CD4-positive, alpha-beta memory T cell (primary cell): ENCODE data around the gene DNLZ. TPM values are rescaled to one million over a fixed set of nuclear protein-coding genes. Genes with fewer than 3 reads are reported as not detected.
A peak's percentile ranks its signal among the peaks of the same experiment; 100 is the strongest.

Experiments used
- CTCF ChIA-PET: fragments of 350-600 bp; sonication (Branson Sonifier 250); formaldehyde crosslinking; loops from one replicate; lab custom pipeline; 2021; ENCODE audit warnings: inconsistent platforms; ENCODE audit not compliant: partially characterized antibody; lab: Charles Lee
- POLR2A ChIA-PET: fragments of 350-600 bp; sonication (Branson Sonifier 250); formaldehyde crosslinking; loops from one replicate; lab custom pipeline; 2021; ENCODE audit not compliant: partially characterized antibody; lab: Charles Lee
- DNase-seq, 5 donors: peaks; one replicate each; pipeline versions ENCODE4 v3.0.0 to v3.0.0-alpha.2; 2020 to 2022; ENCODE audit warnings: mixed read lengths in 1 of 5
- H3K27ac ChIP-seq: one replicate; pipeline ENCODE4 v1.7.0; 2013; ENCODE audit warnings: low read depth, low read length
- H3K27me3 ChIP-seq: 2 replicates; pipeline ENCODE4 v1.7.0; 2013; ENCODE audit warnings: mild to moderate bottlenecking, low read length, moderate library complexity; ENCODE audit not compliant: insufficient read depth
- H3K36me3 ChIP-seq: 2 replicates; pipeline ENCODE4 v1.7.0; 2013; ENCODE audit warnings: mild to moderate bottlenecking, low read length, moderate library complexity; ENCODE audit not compliant: insufficient read depth
- H3K4me1 ChIP-seq: 2 replicates; pipeline ENCODE4 v1.7.0; 2013; ENCODE audit warnings: mild to moderate bottlenecking, low read length, moderate library complexity; ENCODE audit not compliant: insufficient read depth
- H3K4me3 ChIP-seq, 2 donors: one replicate each; pipeline ENCODE4 v1.7.0; 2013; ENCODE audit warnings: low read length in 2 of 2, mild to moderate bottlenecking in 1 of 2
- H3K9me3 ChIP-seq, 2 donors: one replicate each; pipeline ENCODE4 v1.7.0; 2013; ENCODE audit warnings: low read length in 2 of 2, control low read depth in 1 of 2; ENCODE audit not compliant: control insufficient read depth in 1 of 2
- H3K27ac Mint-ChIP-seq, 7 donors: one replicate each; pipeline ENCODE4 v1.8.0; 2020 to 2021; ENCODE audit warnings: mixed read lengths in 7 of 7, mild to moderate bottlenecking in 6 of 7, inconsistent platforms in 3 of 7, moderate library complexity in 3 of 7
- H3K27me3 Mint-ChIP-seq, 2 donors: one replicate each; pipeline ENCODE4 v1.8.0; 2020 to 2021; ENCODE audit warnings: mixed read lengths in 2 of 2
- H3K36me3 Mint-ChIP-seq, 2 donors: one replicate each; pipeline ENCODE4 v1.8.0; 2020 to 2021; ENCODE audit warnings: mixed read lengths in 2 of 2, inconsistent platforms in 1 of 2, mild to moderate bottlenecking in 1 of 2
- H3K4me1 Mint-ChIP-seq, 4 donors: one replicate each; pipeline ENCODE4 v1.8.0; 2020 to 2021; ENCODE audit warnings: mixed read lengths in 4 of 4, mild to moderate bottlenecking in 1 of 4
- H3K4me3 Mint-ChIP-seq, 8 donors: one replicate each; pipeline ENCODE4 v1.8.0; 2020 to 2021; ENCODE audit warnings: mixed read lengths in 8 of 8, mild to moderate bottlenecking in 7 of 8, moderate library complexity in 6 of 8, inconsistent platforms in 3 of 8
- H3K9me3 Mint-ChIP-seq, 8 donors: one replicate each; pipeline ENCODE4 v1.8.0; 2020 to 2021; ENCODE audit warnings: mixed read lengths in 8 of 8, mild to moderate bottlenecking in 5 of 8, inconsistent platforms in 3 of 8, moderate library complexity in 1 of 8
- intact Hi-C: fragments of 100-400 bp; cut with micrococcal nuclease; formaldehyde crosslinking; loops from one replicate; pipeline ENCODE4 v1.15.1; 2023
- polyA plus RNA-seq, 2 donors: library from polyadenylated mRNA; unstranded; fragments of 300-500 nt; fragmentation: Illumina TruSeq; gene quantifications; one replicate each; pipeline ENCODE4 v1.2.3, GENCODE V29; 2021
- total RNA-seq, 2 experiments: library from RNA; stranded (reverse); gene quantifications; one replicate each; pipeline ENCODE4 v1.2.3, GENCODE V29; 2021

DNLZ gene
- total and polyA plus RNA-seq, 4 experiments from 2014 or later, result 26.0 to 86.1 (median 51.8) TPM

- Histone ChIP-seq H3K9me3 (no peaks in the 10 kb centered on the region), H3K27ac (no peak overlapping the region), H3K36me3 (no peaks in the 10 kb centered on the region), H3K4me3 (no peak overlapping the region), H3K4me1 (no peaks in the 10 kb centered on the region), H3K27me3 (no peaks in the 10 kb centered on the region)
- Mint-ChIP-seq H3K27me3 (no peaks in the 10 kb centered on the region), H3K27ac (no peak overlapping the region), H3K4me3 (no peak overlapping the region), H3K36me3 (peaks cover 0 to 2% of the 10 kb centered on the region in 2 donors), H3K9me3 (no peaks in the 10 kb centered on the region), H3K4me1 (no peaks in the 10 kb centered on the region)
- DNase-seq, result no peak
- ChIA-PET CTCF (no interaction called here), POLR2A (no interaction called here)
- intact Hi-C loops, result no loop called here
Measured at GRCh38 chr9:136343121-136343883, 20.2 kb downstream of the DNLZ start.

GRCh38 chr9:136342181-136343120, 21.1 kb downstream of the DNLZ start:
- Histone ChIP-seq H3K27ac (no peak overlapping the region), H3K36me3 (no peaks in the 10 kb centered on the region), H3K9me3 (no peaks in the 10 kb centered on the region), H3K4me1 (no peaks in the 10 kb centered on the region), H3K27me3 (no peaks in the 10 kb centered on the region), H3K4me3 (no peak overlapping the region)
- Mint-ChIP-seq H3K27ac (no peak overlapping the region), H3K27me3 (no peaks in the 10 kb centered on the region), H3K9me3 (no peaks in the 10 kb centered on the region), H3K4me1 (no peaks in the 10 kb centered on the region), H3K4me3 (no peak overlapping the region), H3K36me3 (peaks cover 0 to 2% of the 10 kb centered on the region in 2 donors)
- intact Hi-C loops, result no loop called here
- ChIA-PET CTCF (no interaction called here), POLR2A (no interaction called here)
- peak; percentile 33 to 56 (median 37) for DNase-seq

DNA sequence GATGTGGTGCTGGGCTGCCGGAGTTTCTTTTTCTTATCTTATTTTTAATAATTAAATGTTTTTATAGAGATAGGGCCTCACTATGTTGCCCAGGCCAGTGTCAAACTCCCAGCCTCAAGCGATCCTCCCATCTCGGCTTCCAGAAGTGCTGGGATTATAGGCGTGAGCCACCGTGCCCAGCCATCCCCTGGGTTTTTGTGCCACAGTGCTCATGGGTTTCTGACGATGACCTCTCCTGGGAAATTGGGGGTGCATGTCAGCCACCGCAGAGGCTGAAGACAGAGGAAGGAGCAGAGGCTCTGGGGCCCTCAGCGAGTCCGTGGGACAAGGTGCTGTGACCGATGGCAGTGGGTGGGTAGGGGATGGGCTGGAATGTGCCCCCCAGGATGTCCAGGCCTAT, 21.8 kb downstream of the DNLZ start:
- intact Hi-C loops, result no loop called here
- Mint-ChIP-seq H3K36me3 (peaks cover 0 to 2% of the 10 kb centered on the region in 2 donors), H3K4me1 (no peaks in the 10 kb centered on the region), H3K27me3 (no peaks in the 10 kb centered on the region), H3K4me3 (no peak overlapping the region), H3K27ac (no peak overlapping the region), H3K9me3 (no peaks in the 10 kb centered on the region)
- no peaks in the 10 kb centered on the region for H3K4me1 ChIP-seq
- H3K27ac ChIP-seq, result no peak overlapping the region
- H3K36me3 ChIP-seq, result no peaks in the 10 kb centered on the region
- no peak for DNase-seq
- H3K27me3 ChIP-seq, result no peaks in the 10 kb centered on the region
- no peak overlapping the region for H3K4me3 ChIP-seq
- POLR2A ChIA-PET, result no interaction called here
- CTCF ChIA-PET, result no interaction called here
- no peaks in the 10 kb centered on the region for H3K9me3 ChIP-seq

DNA sequence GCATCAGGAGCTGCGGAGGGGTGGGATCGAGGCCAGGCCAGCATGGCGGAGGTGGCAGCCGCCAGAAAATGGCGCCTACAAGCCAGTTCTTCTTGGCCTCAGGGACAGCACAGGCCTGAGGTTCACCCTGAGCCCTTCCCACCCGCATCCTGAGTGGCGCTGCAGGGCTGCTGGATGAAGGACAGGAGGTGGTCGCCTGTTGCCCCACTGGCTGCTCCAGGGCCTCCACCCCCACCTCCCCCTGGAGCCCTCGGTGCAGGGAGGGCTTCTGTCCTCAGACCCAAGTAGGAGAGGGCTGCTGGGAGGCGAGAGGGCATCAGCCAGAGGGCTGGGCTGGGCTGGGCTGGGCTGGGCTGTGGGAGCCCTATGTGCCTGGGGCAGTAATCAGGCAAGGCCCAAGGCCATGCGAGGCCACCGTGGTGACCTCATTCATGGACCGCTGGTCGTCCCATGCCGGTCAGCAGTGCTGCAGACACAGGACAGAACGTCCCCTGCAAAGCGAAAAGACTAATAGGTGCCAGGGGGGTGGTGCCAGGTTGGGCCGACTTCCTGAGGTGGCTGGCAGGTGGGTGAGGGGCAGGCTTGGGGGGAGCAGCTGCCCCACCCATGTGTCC, 22.4 kb downstream of the DNLZ start:
- H3K9me3 ChIP-seq, result no peaks in the 10 kb centered on the region
- Mint-ChIP-seq H3K4me3 (no peak overlapping the region), H3K27ac (no peak overlapping the region), H3K36me3 (peaks cover 0 to 2% of the 10 kb centered on the region in 2 donors), H3K4me1 (no peaks in the 10 kb centered on the region), H3K9me3 (no peaks in the 10 kb centered on the region), H3K27me3 (no peaks in the 10 kb centered on the region)
- H3K27ac ChIP-seq, result no peak overlapping the region
- no peak overlapping the region for H3K4me3 ChIP-seq
- CTCF ChIA-PET, result no interaction called here
- POLR2A ChIA-PET, result no interaction called here
- no peaks in the 10 kb centered on the region for H3K4me1 ChIP-seq
- DNase-seq, result no peak
- intact Hi-C loops, result no loop called here
- H3K27me3 ChIP-seq, result no peaks in the 10 kb centered on the region
- H3K36me3 ChIP-seq, result no peaks in the 10 kb centered on the region

GRCh38 chr9:136340356-136341041, 23.0 kb downstream of the DNLZ start:
- ChIA-PET POLR2A (no interaction called here), CTCF (no interaction called here)
- H3K9me3 Mint-ChIP-seq, result no peaks in the 10 kb centered on the region
- H3K4me3 Mint-ChIP-seq, result no peak overlapping the region
- H3K27me3 Mint-ChIP-seq, result no peaks in the 10 kb centered on the region
- no peak overlapping the region for H3K27ac ChIP-seq
- H3K4me1 ChIP-seq, result no peaks in the 10 kb centered on the region
- no peak for DNase-seq
- no peaks in the 10 kb centered on the region for H3K36me3 ChIP-seq
- H3K4me1 Mint-ChIP-seq, result no peaks in the 10 kb centered on the region
- intact Hi-C loops, result no loop called here
- no peak overlapping the region for H3K4me3 ChIP-seq
- no peak overlapping the region for H3K27ac Mint-ChIP-seq
- H3K36me3 Mint-ChIP-seq, result peaks cover 0 to 2% of the 10 kb centered on the region in 2 donors
- no peaks in the 10 kb centered on the region for H3K27me3 ChIP-seq
- no peaks in the 10 kb centered on the region for H3K9me3 ChIP-seq

DNA sequence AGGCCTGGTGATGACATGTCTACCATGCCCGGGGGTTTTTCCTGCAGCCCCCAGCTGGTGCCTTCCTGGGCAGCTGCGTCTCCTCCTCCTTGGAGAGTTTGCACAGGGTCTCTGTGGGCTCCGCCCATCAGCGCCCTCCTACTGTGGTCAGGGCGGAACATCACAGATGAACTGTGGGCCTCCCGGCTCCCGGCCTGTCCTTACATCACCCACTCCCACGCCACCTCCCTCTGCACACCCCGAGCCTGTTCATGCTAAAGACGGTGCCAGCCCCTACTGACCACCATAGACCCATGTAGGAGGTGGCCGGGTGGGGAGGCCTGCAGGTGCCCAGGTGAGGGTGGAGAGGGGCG, 23.6 kb downstream of the DNLZ start:
- no peaks in the 10 kb centered on the region for H3K27me3 Mint-ChIP-seq
- H3K36me3 Mint-ChIP-seq, result peaks cover 0 to 2% of the 10 kb centered on the region in 2 donors
- Histone ChIP-seq H3K36me3 (no peaks in the 10 kb centered on the region), H3K27ac (no peak overlapping the region), H3K9me3 (no peaks in the 10 kb centered on the region), H3K4me1 (no peaks in the 10 kb centered on the region), H3K27me3 (no peaks in the 10 kb centered on the region), H3K4me3 (no peak overlapping the region)
- POLR2A ChIA-PET, result no interaction called here
- no peaks in the 10 kb centered on the region for H3K9me3 Mint-ChIP-seq
- H3K4me1 Mint-ChIP-seq, result no peaks in the 10 kb centered on the region
- DNase-seq, result no peak
- intact Hi-C loops, result no loop called here
- CTCF ChIA-PET, result interaction anchor here (0.6 kb wide), 1 partner anchor 294 kb away, joined by 3 read pairs; no protein-coding TSS in a partner anchor
- no peak overlapping the region for H3K4me3 Mint-ChIP-seq
- no peak overlapping the region for H3K27ac Mint-ChIP-seq
